GM23338 (cell line): ENCODE measurements around the gene ASRGL1. TPM values are rescaled to one million over a fixed set of nuclear protein-coding genes. Genes with fewer than 3 reads are reported as not detected.

ENCODE experiments used
- ATAC-seq: fragments of 200-7000 bp; cut with Tn5 transposase; 3 replicates; pipeline ENCODE4 v1.9.1; 2020
- DNase-seq: peaks from one replicate; pipeline ENCODE4 v3.0.0-alpha.2; 2015; ENCODE audit warnings: low spot score
- H2AFZ ChIP-seq: fragments of 200-600 bp; sonication (generic); 2 replicates; pipeline ENCODE4 v1.8.0; 2016; ENCODE audit warnings: antibody characterized with exemption, mild to moderate bottlenecking, moderate library complexity
- H3F3A ChIP-seq: fragments of 200-600 bp; sonication (generic); replicated peaks from 2 replicates; pipeline ENCODE4 v1.8.0; 2017; ENCODE audit warnings: antibody characterized with exemption, mixed run types, low read depth
- H3K27ac ChIP-seq: fragments of 200-600 bp; sonication (generic); 2 replicates; pipeline ENCODE4 v1.6.1; 2016; ENCODE audit warnings: low read depth
- H3K27me3 ChIP-seq: fragments of 200-600 bp; sonication (generic); 2 replicates; pipeline ENCODE4 v1.8.0; 2016; ENCODE audit warnings: mild to moderate bottlenecking, mixed run types, moderate library complexity; ENCODE audit not compliant: insufficient read depth
- H3K36me3 ChIP-seq: fragments of 200-600 bp; sonication (generic); 2 replicates; pipeline ENCODE4 v1.8.0; 2016; ENCODE audit warnings: mild to moderate bottlenecking; ENCODE audit not compliant: insufficient read depth
- H3K4me1 ChIP-seq: fragments of 200-600 bp; sonication (generic); 2 replicates; pipeline ENCODE4 v1.8.0; 2016; ENCODE audit warnings: mild to moderate bottlenecking, moderate library complexity; ENCODE audit not compliant: insufficient read depth
- H3K4me2 ChIP-seq: fragments of 200-600 bp; sonication (generic); 2 replicates; pipeline ENCODE4 v1.7.1; 2017; ENCODE audit warnings: mixed run types
- H3K4me3 ChIP-seq: fragments of 200-600 bp; sonication (generic); 2 replicates; pipeline ENCODE4 v1.6.1; 2016; ENCODE audit warnings: mixed run types
- H3K79me2 ChIP-seq: fragments of 200-600 bp; sonication (generic); replicated peaks from 2 replicates; pipeline ENCODE4 v1.8.0; 2017; ENCODE audit warnings: mild to moderate bottlenecking; ENCODE audit not compliant: insufficient read depth
- H3K9me2 ChIP-seq: fragments of 200-600 bp; sonication (generic); 2 replicates; pipeline ENCODE4 v1.8.0; 2017; ENCODE audit not compliant: insufficient read depth
- H4K20me1 ChIP-seq: fragments of 200-600 bp; sonication (generic); replicated peaks from 2 replicates; pipeline ENCODE4 v1.8.0; 2017; ENCODE audit warnings: mild to moderate bottlenecking; ENCODE audit not compliant: insufficient read depth
- H3K27ac Mint-ChIP-seq: 2 replicates; pipeline ENCODE4 v1.8.0; 2020; ENCODE audit warnings: inconsistent platforms, mild to moderate bottlenecking, moderate library complexity, mixed read lengths
- H3K27me3 Mint-ChIP-seq: 3 replicates; pipeline ENCODE4 v1.8.0; 2022; ENCODE audit warnings: low read depth, mild to moderate bottlenecking, moderate library complexity, mixed read lengths, inconsistent platforms; ENCODE audit not compliant: insufficient read depth, poor library complexity
- H3K36me3 Mint-ChIP-seq: 3 replicates; pipeline ENCODE4 v1.8.0; 2021; ENCODE audit warnings: low read depth, mild to moderate bottlenecking, inconsistent platforms, moderate library complexity, mixed read lengths
- H3K4me1 Mint-ChIP-seq: 3 replicates; pipeline ENCODE4 v1.8.0; 2020; ENCODE audit warnings: mild to moderate bottlenecking, inconsistent platforms, mixed read lengths
- H3K4me3 Mint-ChIP-seq: 3 replicates; pipeline ENCODE4 v1.8.0; 2021; ENCODE audit warnings: moderate library complexity, mild to moderate bottlenecking, inconsistent platforms, mixed read lengths
- H3K9me3 Mint-ChIP-seq: 3 replicates; pipeline ENCODE4 v1.8.0; 2020; ENCODE audit warnings: moderate library complexity, mild to moderate bottlenecking, inconsistent platforms, mixed read lengths
- CREB1 ChIP-seq: fragments of 250-450 bp; sonication (Bioruptor Pico); IDR thresholded peaks from 2 replicates; pipeline ENCODE4 v1.5.0; 2020; ENCODE audit warnings: low read depth, mild to moderate bottlenecking, moderate library complexity
- EZH2 ChIP-seq: fragments of 200-600 bp; sonication (generic); IDR thresholded peaks from one replicate; pipeline ENCODE4 v1.8.0; 2017; ENCODE audit warnings: antibody characterized with exemption, mild to moderate bottlenecking, low read depth; ENCODE audit not compliant: unreplicated experiment
- EZH2phosphoT487 ChIP-seq: fragments of 200-600 bp; sonication (generic); IDR thresholded peaks from one replicate; pipeline ENCODE4 v1.8.1; 2018; ENCODE audit warnings: antibody characterized with exemption; ENCODE audit not compliant: unreplicated experiment
- JUNB ChIP-seq: IDR thresholded peaks from one replicate; pipeline ENCODE4 v1.6.1; 2016; ENCODE audit warnings: antibody characterized with exemption; ENCODE audit not compliant: unreplicated experiment
- NANOG ChIP-seq: IDR thresholded peaks from 2 replicates; pipeline ENCODE4 v1.6.1; 2016; ENCODE audit warnings: antibody characterized with exemption, borderline replicate concordance
- POLR2AphosphoS5 ChIP-seq: IDR thresholded peaks from 2 replicates; pipeline ENCODE4 v1.6.1; 2016; ENCODE audit warnings: antibody characterized with exemption, low read depth
- STAT1 ChIP-seq: IDR thresholded peaks from one replicate; pipeline ENCODE4 v1.6.1; 2016; ENCODE audit warnings: antibody characterized with exemption; ENCODE audit not compliant: unreplicated experiment
- ZNF114 ChIP-seq: fragments of 250-450 bp; sonication (Bioruptor Pico); IDR thresholded peaks from 2 replicates; pipeline ENCODE4 v1.5.0; 2020; ENCODE audit warnings: mild to moderate bottlenecking, moderate library complexity
- ZNF331 ChIP-seq: fragments of 250-450 bp; sonication (Bioruptor Pico); IDR thresholded peaks from 2 replicates; pipeline ENCODE4 v1.5.0; 2020; ENCODE audit warnings: low read depth, mild to moderate bottlenecking, moderate library complexity
- polyA plus RNA-seq: library from polyadenylated mRNA; unstranded; fragments of >200 nt; fragmentation: Nextera tagmentation; extraction: Ambion mirVana; gene quantifications from 2 replicates; pipeline ENCODE4 v1.2.1, GENCODE V29; 2016
- total RNA-seq: library from RNA; depleted of rRNA; stranded (reverse); fragments of >200 nt; shearing (Covaris generic); gene quantifications from 2 replicates; pipeline ENCODE4 v1.2.3, GENCODE V29; 2014
- TF ChIP-seq, protein P1 (sequence below): IDR thresholded peaks from 2 replicates; pipeline ENCODE4 v1.6.1; 2016; ENCODE audit warnings: antibody characterized with exemption
- TF ChIP-seq, protein P2 (sequence below), 2 experiments: fragments of 200-600 bp in 1 of 2; sonication (generic) in 1 of 2; conservative IDR thresholded peaks; 2 replicates each; pipeline versions ENCODE4 v1.5.1 to v1.6.1; 2016 to 2017; ENCODE audit warnings: antibody characterized with exemption in 2 of 2, low read depth in 2 of 2, mild to moderate bottlenecking in 2 of 2, moderate library complexity in 1 of 2

ASRGL1 gene
- total and polyA plus RNA-seq, 2 experiments from 2014 or later = 32.9 to 50.3 TPM

DNA sequence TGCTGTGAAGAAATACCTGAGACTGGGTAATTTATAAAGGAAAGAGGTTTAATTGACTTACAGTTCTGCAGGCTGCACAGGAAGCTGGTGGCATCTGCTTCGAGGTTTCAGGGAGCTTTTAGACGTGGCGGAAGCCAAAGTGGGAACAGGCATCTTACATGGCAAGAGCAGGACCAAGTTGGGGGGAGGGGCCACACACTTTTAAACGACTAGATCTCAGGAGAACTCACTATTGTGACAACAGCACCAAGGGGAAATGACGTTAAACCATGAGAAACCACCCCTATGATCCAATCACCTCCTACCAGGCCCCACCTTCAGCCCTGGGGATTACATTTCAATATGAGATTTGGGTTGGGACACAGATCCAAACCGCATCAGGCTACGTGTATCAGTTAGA, 27.3 kb upstream of the ASRGL1 start:
- H3K4me1 Mint-ChIP-seq = no peaks in the 10 kb centered on the region
- Histone ChIP-seq H3K27me3 (no peaks in the 10 kb centered on the region), H3K4me1 (no peaks in the 10 kb centered on the region), H2AFZ (peak overlapping the region; percentile 52; the same call in 1 of the 2 replicates), H4K20me1 (no peaks in the 10 kb centered on the region), H3K27ac (no peak overlapping the region), H3K79me2 (no peaks in the 10 kb centered on the region), H3K9me2 (no peaks in the 10 kb centered on the region), H3K4me2 (no peak overlapping the region), H3K4me3 (no peak overlapping the region), H3F3A (no peaks in the 10 kb centered on the region), H3K36me3 (no peaks in the 10 kb centered on the region)
- no peak overlapping the region for H3K27ac Mint-ChIP-seq
- H3K4me3 Mint-ChIP-seq = no peak overlapping the region
- peaks cover 11% of the 10 kb centered on the region for H3K9me3 Mint-ChIP-seq
- H3K27me3 Mint-ChIP-seq = peaks cover 4% of the 10 kb centered on the region
- TF ChIP-seq NANOG (no peak), ZNF114 (CRISPR knock-in tag) (no peak), JUNB (no peak), ZNF331 (CRISPR knock-in tag) (no peak), CREB1 (CRISPR knock-in tag) (no peak), EZH2phosphoT487 (no peak)
- TF ChIP-seq, protein P1, sequence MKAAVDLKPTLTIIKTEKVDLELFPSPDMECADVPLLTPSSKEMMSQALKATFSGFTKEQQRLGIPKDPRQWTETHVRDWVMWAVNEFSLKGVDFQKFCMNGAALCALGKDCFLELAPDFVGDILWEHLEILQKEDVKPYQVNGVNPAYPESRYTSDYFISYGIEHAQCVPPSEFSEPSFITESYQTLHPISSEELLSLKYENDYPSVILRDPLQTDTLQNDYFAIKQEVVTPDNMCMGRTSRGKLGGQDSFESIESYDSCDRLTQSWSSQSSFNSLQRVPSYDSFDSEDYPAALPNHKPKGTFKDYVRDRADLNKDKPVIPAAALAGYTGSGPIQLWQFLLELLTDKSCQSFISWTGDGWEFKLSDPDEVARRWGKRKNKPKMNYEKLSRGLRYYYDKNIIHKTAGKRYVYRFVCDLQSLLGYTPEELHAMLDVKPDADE = no peak
- TF ChIP-seq, protein P2, sequence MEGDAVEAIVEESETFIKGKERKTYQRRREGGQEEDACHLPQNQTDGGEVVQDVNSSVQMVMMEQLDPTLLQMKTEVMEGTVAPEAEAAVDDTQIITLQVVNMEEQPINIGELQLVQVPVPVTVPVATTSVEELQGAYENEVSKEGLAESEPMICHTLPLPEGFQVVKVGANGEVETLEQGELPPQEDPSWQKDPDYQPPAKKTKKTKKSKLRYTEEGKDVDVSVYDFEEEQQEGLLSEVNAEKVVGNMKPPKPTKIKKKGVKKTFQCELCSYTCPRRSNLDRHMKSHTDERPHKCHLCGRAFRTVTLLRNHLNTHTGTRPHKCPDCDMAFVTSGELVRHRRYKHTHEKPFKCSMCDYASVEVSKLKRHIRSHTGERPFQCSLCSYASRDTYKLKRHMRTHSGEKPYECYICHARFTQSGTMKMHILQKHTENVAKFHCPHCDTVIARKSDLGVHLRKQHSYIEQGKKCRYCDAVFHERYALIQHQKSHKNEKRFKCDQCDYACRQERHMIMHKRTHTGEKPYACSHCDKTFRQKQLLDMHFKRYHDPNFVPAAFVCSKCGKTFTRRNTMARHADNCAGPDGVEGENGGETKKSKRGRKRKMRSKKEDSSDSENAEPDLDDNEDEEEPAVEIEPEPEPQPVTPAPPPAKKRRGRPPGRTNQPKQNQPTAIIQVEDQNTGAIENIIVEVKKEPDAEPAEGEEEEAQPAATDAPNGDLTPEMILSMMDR (conservative IDR thresholded peaks at IDR 0.05; ENCODE audit: low read depth in 2 of 2) = no peak
- ATAC-seq (no peak), DNase-seq (no peak)
- H3K36me3 Mint-ChIP-seq = no peaks in the 10 kb centered on the region

DNA sequence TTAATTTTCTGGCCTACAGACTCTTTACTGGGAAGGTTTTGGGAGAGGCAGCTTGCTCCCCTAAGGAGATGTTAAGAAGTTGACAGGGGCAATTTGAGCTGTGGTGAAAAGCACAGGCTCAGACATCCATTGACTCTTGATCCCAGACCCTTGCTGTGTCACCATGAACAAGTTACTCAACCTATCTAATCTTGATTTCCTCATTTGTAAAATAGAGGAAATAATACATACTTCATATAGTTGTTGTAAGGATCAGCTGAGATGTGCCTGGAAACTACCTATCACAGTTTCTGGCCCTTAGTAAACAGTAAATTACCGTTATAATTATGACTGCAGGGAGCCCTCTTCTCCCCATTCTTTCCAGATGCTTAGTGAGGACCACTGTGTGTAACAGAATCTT, 21.8 kb upstream of the ASRGL1 start:
- H3K9me2 ChIP-seq = no peaks in the 10 kb centered on the region
- H3K27ac ChIP-seq = no peak overlapping the region
- H2AFZ ChIP-seq = no peak overlapping the region
- H3K4me1 Mint-ChIP-seq = no peaks in the 10 kb centered on the region
- H3K36me3 Mint-ChIP-seq = no peaks in the 10 kb centered on the region
- H3K4me1 ChIP-seq = no peaks in the 10 kb centered on the region
- no peak overlapping the region for H3K4me3 Mint-ChIP-seq
- peaks cover 4% of the 10 kb centered on the region for H3K27me3 Mint-ChIP-seq
- no peaks in the 10 kb centered on the region for H3F3A ChIP-seq
- H3K79me2 ChIP-seq = no peaks in the 10 kb centered on the region
- no peaks in the 10 kb centered on the region for H3K27me3 ChIP-seq
- no peak overlapping the region for H3K27ac Mint-ChIP-seq
- no peak overlapping the region for H3K4me2 ChIP-seq
- H4K20me1 ChIP-seq = no peaks in the 10 kb centered on the region
- DNase-seq = no peak
- H3K4me3 ChIP-seq = no peak overlapping the region
- no peaks in the 10 kb centered on the region for H3K36me3 ChIP-seq
- ATAC-seq = no peak
- H3K9me3 Mint-ChIP-seq = no peaks in the 10 kb centered on the region
- TF ChIP-seq EZH2phosphoT487 = no peak
- TF ChIP-seq, protein P1 = no peak
- TF ChIP-seq STAT1 = no peak
- no peak for TF ChIP-seq POLR2AphosphoS5
- TF ChIP-seq EZH2 = no peak
- no peak for TF ChIP-seq ZNF331 (CRISPR knock-in tag)
- TF ChIP-seq CREB1 (CRISPR knock-in tag) = no peak
